ENCODE data around the gene VAPB. TPM values are rescaled to one million over a fixed set of nuclear protein-coding genes. Genes with fewer than 3 reads are reported as not detected.

VAPB gene
- total RNA-seq, 4 donors from 2014 or later: 9.4 to 13.0 (median 11.0) TPM

GRCh38 chr20:58470336-58471192 is 81.5 kb downstream of the VAPB start:
- TF ChIP-seq CTCF (IDR thresholded peaks at IDR 0.05) (no peak), POLR2A (IDR thresholded peaks at IDR 0.05) (no peak)
- intact Hi-C loops (cut with DNase I; ENCODE audit: low total_unique reads): no loop called here
- DNase-seq (ENCODE audit: low spot score in 2 of 2): no peak
- WGBS, 2 donors: 91 to 94% methylated on average over 19 of the region's 19 CpGs
- no peak overlapping the region for H3K4me3 ChIP-seq (ENCODE audit: low read depth, poor library complexity, severe bottlenecking)

- intact Hi-C loops (cut with DNase I; ENCODE audit: low total_unique reads): no loop called here
- TF ChIP-seq CTCF (IDR thresholded peaks at IDR 0.05): no peak
- TF ChIP-seq POLR2A (IDR thresholded peaks at IDR 0.05): no peak
- 65 to 75% methylated on average over 24 to 26 of the region's 26 CpGs for WGBS, 2 donors
- no peak overlapping the region for H3K4me3 ChIP-seq (ENCODE audit: low read depth, poor library complexity, severe bottlenecking)
- DNase-seq (ENCODE audit: low spot score in 2 of 2): no peak
Observed at GRCh38 chr20:58471193-58472164, 82.5 kb downstream of the VAPB start.

GRCh38 chr20:58472273-58473018 is 83.4 kb downstream of the VAPB start:
- no peak for DNase-seq (ENCODE audit: low spot score in 2 of 2)
- intact Hi-C loops (cut with DNase I; ENCODE audit: low total_unique reads): no loop called here
- H3K4me3 ChIP-seq (ENCODE audit: low read depth, poor library complexity, severe bottlenecking): no peak overlapping the region
- TF ChIP-seq CTCF (IDR thresholded peaks at IDR 0.05): no peak
- TF ChIP-seq POLR2A (IDR thresholded peaks at IDR 0.05): no peak
- WGBS, 2 donors: 93 to 94% methylated on average over 20 of the region's 20 CpGs

- TF ChIP-seq CTCF (IDR thresholded peaks at IDR 0.05) (no peak), POLR2A (IDR thresholded peaks at IDR 0.05) (no peak)
- intact Hi-C loops (cut with DNase I; ENCODE audit: low total_unique reads): no loop called here
- peak in 1 of 2 donors; percentile 64 for DNase-seq (ENCODE audit: low spot score in 2 of 2)
- H3K4me3 ChIP-seq (ENCODE audit: low read depth, poor library complexity, severe bottlenecking): no peak overlapping the region
- WGBS, 2 donors: 93 to 95% methylated on average over 13 of the region's 13 CpGs
Observed at GRCh38 chr20:58473453-58474425, 84.7 kb downstream of the VAPB start.

All from lower leg skin (tissue), 4 donors.